HG03439 (cell line): ENCODE data around the gene CD81.
A peak's percentile ranks its signal among the peaks of the same experiment; 100 is the strongest.

Experiments used
- ATAC-seq: cut with Tn5 transposase; IDR thresholded peaks from one replicate; pipeline ENCODE4 v1.9.1; 2021; ENCODE audit warnings: mild to moderate bottlenecking, moderate library complexity; ENCODE audit not compliant: unreplicated experiment

CD81 gene

GRCh38 chr11:2388431-2389376, 11.6 kb downstream of the CD81 start:
- no peak for ATAC-seq

- ATAC-seq = no peak
Measured at GRCh38 chr11:2389377-2390026, 12.4 kb downstream of the CD81 start.

- no peak for ATAC-seq
Measured at GRCh38 chr11:2390091-2390724, 13.1 kb downstream of the CD81 start.

DNA sequence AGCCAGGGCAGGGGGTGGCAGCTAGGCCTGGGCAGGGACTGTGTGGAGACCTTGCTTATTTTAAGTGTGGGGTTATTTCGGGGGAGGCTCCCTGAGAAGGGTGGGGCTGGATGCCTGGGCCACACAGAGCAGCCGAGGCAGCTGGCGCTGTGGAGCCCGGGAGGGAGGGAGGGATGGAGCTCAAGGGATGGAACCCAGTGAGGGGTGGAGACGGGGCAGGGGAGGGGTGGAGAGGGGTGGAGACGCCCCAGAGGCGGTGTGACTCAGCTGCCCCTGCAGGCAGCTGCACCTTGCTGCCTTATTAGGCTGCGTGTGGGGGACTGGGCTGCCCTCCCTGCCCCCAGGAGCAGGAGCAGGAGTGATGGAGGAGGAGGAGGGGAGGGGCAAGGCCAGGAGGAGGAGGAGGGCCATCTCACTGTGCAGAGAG, 13.6 kb downstream of the CD81 start:
- ATAC-seq = no peak

- ATAC-seq = no peak
Measured at GRCh38 chr11:2391181-2391975, 14.3 kb downstream of the CD81 start.

- ATAC-seq = no peak
Measured at GRCh38 chr11:2392241-2392959, 15.3 kb downstream of the CD81 start.

DNA sequence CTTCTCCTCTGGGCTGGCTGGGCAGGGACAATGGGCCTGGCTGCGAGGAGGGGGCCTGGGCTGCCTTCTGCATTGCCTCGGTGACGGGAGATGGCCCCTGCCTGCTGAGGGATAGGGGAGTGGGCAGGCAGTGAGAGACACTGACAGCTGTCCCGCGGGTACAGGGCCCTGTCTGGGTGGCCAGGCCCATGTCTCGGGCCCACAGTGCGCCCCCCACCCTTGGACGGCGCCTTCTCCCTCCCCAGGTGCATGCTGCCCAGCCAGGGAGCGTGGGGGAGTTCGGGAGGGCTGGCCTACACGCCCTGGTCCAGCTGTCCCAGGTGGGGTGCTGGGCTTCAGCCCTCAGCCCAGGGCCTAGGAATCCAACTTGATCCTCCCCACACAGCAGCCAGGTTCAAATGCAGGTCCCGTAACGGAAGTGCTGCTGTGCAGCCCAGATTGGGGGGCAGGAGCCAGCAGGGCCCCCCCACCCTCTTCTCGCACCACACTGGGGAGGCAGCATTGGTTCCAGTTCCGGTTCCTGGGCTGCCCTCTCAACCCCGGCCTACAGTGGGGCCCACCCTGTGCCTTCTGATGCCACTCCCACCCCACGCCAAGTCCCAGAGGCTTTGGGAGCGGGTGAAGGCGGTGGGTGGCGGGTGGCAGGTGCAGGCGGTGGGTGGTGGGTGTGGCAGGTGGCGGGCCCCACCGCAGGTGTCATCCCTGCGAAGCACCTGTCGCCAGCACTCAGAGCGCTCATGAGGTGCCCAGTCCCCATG, 16.2 kb downstream of the CD81 start:
- ATAC-seq = no peak

GRCh38 chr11:2393941-2394817, 17.1 kb downstream of the CD81 start:
- ATAC-seq = no peak

- ATAC-seq = no peak
Measured at GRCh38 chr11:2394818-2395105, 17.7 kb downstream of the CD81 start.

GRCh38 chr11:2395211-2395730, 18.2 kb downstream of the CD81 start:
- no peak for ATAC-seq

- ATAC-seq = no peak
Measured at GRCh38 chr11:2395856-2396255, 18.7 kb downstream of the CD81 start.

- ATAC-seq = no peak
Measured at GRCh38 chr11:2396471-2396870, 19.4 kb downstream of the CD81 start.

DNA sequence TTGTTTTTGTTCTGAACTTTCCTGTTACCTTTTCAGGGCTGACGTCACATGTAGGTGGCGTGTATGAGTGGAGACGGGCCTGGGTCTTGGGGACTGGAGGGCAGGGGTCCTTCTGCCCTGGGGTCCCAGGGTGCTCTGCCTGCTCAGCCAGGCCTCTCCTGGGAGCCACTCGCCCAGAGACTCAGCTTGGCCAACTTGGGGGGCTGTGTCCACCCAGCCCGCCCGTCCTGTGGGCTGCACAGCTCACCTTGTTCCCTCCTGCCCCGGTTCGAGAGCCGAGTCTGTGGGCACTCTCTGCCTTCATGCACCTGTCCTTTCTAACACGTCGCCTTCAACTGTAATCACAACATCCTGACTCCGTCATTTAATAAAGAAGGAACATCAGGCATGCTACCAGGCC, 19.9 kb downstream of the CD81 start:
- no peak for ATAC-seq

GRCh38 chr11:2398664-2399355, 21.7 kb downstream of the CD81 start:
- ATAC-seq = no peak

DNA sequence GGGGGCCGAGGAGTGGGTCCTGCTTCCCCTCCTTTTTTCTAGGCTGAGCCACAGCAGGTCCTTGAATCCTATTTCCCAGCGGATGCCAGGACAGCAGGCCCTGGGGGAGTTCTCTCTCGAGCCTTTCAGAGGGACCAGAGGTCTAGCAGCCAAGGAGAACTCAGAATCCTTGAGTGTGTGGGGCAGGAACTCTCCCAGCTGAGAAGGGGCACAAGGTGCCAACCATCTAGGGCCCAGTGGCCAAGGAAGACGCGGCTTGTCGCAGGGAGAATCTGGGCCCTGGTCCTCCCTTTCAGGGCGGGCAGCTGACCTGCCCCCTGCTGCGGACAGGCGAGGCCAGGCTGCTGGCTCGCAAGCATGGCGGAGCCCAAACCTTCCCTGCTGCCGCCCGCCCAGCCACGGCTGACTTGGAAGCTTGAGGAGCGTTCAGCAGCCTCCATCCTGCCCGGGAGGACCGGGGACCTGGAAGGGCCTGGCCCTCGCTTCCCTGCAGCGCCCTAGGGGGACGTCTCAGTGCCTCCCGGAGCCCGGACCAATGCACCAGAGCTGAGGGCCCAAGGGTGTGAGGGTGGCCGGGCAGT, 22.5 kb downstream of the CD81 start:
- no peak for ATAC-seq

DNA sequence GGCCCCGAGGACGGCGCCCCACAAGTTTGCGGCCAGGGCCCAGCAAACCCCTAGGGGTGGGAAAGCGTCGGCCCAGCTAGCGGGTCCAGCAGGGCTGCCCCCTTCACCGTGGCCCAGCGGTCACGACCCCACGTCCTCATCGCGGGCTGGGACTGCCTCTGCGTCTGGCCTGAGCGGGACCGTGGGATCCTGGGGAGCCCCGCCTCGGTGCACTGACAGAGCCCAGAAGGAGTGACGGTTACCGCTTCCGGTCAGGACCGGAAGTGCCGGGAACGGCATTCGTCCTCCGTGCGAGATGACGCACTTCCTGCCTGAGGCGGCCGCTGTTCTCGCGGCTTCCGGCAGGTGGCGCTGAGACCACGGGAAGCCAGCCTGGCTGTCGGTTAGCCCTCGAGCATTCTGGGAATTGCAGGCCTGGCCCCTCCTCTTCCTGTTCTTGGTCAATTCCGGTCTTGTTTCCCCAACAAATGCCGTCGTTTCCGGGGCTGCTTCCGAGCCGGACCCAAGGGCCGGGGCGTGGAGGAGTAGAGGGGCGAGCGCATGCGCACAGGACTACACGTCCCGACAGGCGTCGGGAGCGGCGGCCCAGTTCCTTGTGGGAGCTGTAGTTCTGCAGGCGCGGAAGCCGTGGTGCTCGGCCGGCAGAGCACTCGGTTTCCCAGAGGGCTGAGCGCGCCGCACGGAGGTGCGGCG, 23.1 kb downstream of the CD81 start, which contains the start of gene TSSC4:
TSSC4 (plus strand) TSS at position 682 of the 693 bp plus-strand sequence. CDS start 1,884 bp downstream, outside the sequence.
- ATAC-seq = peak; percentile 78
